Osteocyte (in vitro differentiated cells): Measurements from ENCODE around the gene RSRC1. TPM values are rescaled to one million over a fixed set of nuclear protein-coding genes. Genes with fewer than 3 reads are reported as not detected.

Experiments
- DNase-seq: peaks from one replicate; pipeline ENCODE4 v3.0.0; 2021; ENCODE audit warnings: mixed read lengths; ENCODE audit not compliant: unreplicated experiment; ENCODE audit errors: extremely low spot score
- H3K27ac Mint-ChIP-seq: one replicate; pipeline ENCODE4 v1.8.0; 2021; ENCODE audit warnings: mild to moderate bottlenecking, mixed read lengths; ENCODE audit not compliant: unreplicated experiment
- H3K27me3 Mint-ChIP-seq: one replicate; pipeline ENCODE4 v1.8.0; 2021; ENCODE audit warnings: mixed read lengths; ENCODE audit not compliant: unreplicated experiment
- H3K36me3 Mint-ChIP-seq: one replicate; pipeline ENCODE4 v1.8.0; 2021; ENCODE audit warnings: mixed read lengths; ENCODE audit not compliant: unreplicated experiment
- H3K4me1 Mint-ChIP-seq: one replicate; pipeline ENCODE4 v1.8.0; 2021; ENCODE audit warnings: mixed read lengths; ENCODE audit not compliant: unreplicated experiment
- H3K4me3 Mint-ChIP-seq: one replicate; pipeline ENCODE4 v1.8.0; 2021; ENCODE audit warnings: mild to moderate bottlenecking, moderate library complexity, mixed read lengths; ENCODE audit not compliant: unreplicated experiment
- H3K9me3 Mint-ChIP-seq: one replicate; pipeline ENCODE4 v1.8.0; 2021; ENCODE audit warnings: mixed read lengths; ENCODE audit not compliant: unreplicated experiment
- CTCF ChIP-seq: fragments of 200-600 bp; sonication (generic); IDR thresholded peaks from 2 replicates; pipeline ENCODE4 v1.5.0; 2021; ENCODE audit warnings: antibody characterized with exemption, mild to moderate bottlenecking, moderate library complexity
- total RNA-seq: library from RNA; stranded (reverse); gene quantifications from 2 replicates; pipeline ENCODE4 v1.2.1, GENCODE V29; 2021

RSRC1 gene
- total RNA-seq, 1 donor from 2014 or later: 26.3 TPM

- Mint-ChIP-seq H3K9me3 (no peaks in the 10 kb centered on the region), H3K4me1 (peaks cover 22% of the 10 kb centered on the region), H3K27ac (peak overlapping the region; percentile 47), H3K27me3 (no peaks in the 10 kb centered on the region), H3K36me3 (no peaks in the 10 kb centered on the region), H3K4me3 (no peak overlapping the region)
- TF ChIP-seq CTCF: no peak
- DNase-seq: no peak
Measured at GRCh38 chr3:158471639-158472294, 361.9 kb downstream of the RSRC1 start.

- TF ChIP-seq CTCF: no peak
- Mint-ChIP-seq H3K4me1 (no peaks in the 10 kb centered on the region), H3K9me3 (no peaks in the 10 kb centered on the region), H3K27ac (no peak overlapping the region), H3K27me3 (no peaks in the 10 kb centered on the region), H3K4me3 (no peak overlapping the region), H3K36me3 (no peaks in the 10 kb centered on the region)
- DNase-seq: no peak
Measured at GRCh38 chr3:158479051-158479450, 369.2 kb downstream of the RSRC1 start.

GRCh38 chr3:158483701-158484235 lies 373.9 kb downstream of the RSRC1 start:
- no peak overlapping the region for H3K27ac Mint-ChIP-seq
- H3K4me3 Mint-ChIP-seq: no peak overlapping the region
- H3K36me3 Mint-ChIP-seq: no peaks in the 10 kb centered on the region

GRCh38 chr3:158486200-158486599 lies 376.3 kb downstream of the RSRC1 start:
- TF ChIP-seq CTCF: no peak
- no peak for DNase-seq
- Mint-ChIP-seq H3K4me3 (no peak overlapping the region), H3K4me1 (no peaks in the 10 kb centered on the region), H3K9me3 (no peaks in the 10 kb centered on the region), H3K27me3 (no peaks in the 10 kb centered on the region), H3K36me3 (no peaks in the 10 kb centered on the region), H3K27ac (no peak overlapping the region)

More at GRCh38 chr3:158483701-158484235, 373.9 kb downstream of the RSRC1 start:
- TF ChIP-seq CTCF: no peak
- Mint-ChIP-seq H3K27me3 (no peaks in the 10 kb centered on the region), H3K9me3 (no peaks in the 10 kb centered on the region), H3K4me1 (no peaks in the 10 kb centered on the region)
- no peak for DNase-seq

- Mint-ChIP-seq H3K4me3 (no peak overlapping the region), H3K9me3 (no peaks in the 10 kb centered on the region), H3K36me3 (no peaks in the 10 kb centered on the region), H3K27ac (no peak overlapping the region), H3K4me1 (no peaks in the 10 kb centered on the region), H3K27me3 (no peaks in the 10 kb centered on the region)
- no peak for TF ChIP-seq CTCF
- DNase-seq: no peak
Measured at GRCh38 chr3:158488670-158489069, 378.8 kb downstream of the RSRC1 start.
